GM21447 (cell line): ENCODE results near the gene KRTAP9-3.
"Not testable (repeated sequence)": the region's sequence is repeated elsewhere in the genome, so short reads cannot be mapped to it uniquely, and the experiment has no call there.

Source experiments
- ATAC-seq: cut with Tn5 transposase; IDR thresholded peaks from one replicate; pipeline ENCODE4 v1.9.1; 2021; ENCODE audit not compliant: unreplicated experiment

KRTAP9-3 gene

DNA sequence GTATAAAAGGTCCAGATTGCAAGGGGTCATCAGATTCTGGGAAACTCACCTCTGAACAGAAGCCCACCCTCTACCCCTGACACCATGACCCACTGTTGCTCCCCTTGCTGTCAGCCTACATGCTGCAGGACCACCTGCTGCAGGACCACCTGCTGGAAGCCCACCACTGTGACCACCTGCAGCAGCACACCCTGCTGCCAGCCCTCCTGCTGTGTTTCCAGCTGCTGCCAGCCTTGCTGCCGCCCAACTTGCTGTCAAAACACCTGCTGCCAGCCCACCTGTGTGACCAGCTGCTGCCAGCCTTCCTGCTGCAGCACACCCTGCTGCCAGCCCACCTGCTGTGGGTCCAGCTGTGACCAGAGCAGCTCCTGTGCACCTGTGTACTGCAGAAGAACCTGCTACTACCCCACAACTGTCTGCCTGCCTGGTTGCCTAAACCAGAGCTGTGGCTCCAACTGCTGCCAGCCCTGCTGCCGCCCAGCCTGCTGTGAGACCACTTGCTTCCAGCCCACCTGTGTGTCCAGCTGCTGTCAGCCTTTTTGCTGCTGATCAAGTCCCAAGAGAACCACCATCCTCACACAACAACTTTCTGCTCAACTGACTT lies 17.5 kb downstream of the KRTAP9-3 start, which contains the start of gene KRTAP9-4:
KRTAP9-4 (plus strand) TSS at position 51 of the 604 bp plus-strand sequence; CDS start at position 85, 34 bp downstream.
- not testable (repeated sequence) for ATAC-seq

DNA sequence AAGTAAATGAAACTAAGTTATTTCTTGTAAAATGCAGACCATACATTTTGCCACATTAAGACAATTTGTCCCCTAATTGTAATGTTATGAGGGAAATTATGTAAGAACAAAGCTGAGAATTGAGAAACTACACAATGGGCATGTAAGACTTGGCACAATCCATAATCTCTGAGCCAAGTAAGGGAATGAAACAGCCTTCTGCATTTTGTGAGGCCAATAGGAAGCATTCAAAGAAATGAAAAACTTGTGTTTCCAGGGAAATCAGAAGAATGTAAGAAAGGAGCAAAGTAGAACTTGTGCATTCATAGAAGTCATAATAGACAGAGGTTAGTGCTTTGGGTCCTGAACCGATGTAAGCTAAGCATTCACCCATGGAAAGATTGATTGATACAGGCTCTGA lies 19.0 kb downstream of the KRTAP9-3 start:
- ATAC-seq = no peak

DNA sequence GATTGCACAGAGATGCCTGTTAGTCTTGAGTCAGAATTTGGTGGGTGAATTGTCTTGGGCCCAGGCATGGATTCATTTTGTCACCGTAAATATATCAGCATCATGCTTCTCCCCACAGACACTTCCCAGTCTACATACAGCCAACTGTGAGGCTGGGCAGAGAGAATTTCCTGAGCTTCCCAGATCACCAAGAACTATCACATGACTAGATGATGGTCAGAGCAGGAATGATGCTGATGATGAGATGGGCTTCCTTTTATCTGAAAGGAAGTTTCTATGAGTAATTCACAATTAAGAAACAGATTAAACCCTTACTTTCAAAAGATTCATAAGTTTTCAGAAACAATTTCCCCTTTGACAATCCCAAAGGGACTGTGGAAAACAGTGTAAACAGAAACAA lies 22.6 kb downstream of the KRTAP9-3 start:
- no peak for ATAC-seq

DNA sequence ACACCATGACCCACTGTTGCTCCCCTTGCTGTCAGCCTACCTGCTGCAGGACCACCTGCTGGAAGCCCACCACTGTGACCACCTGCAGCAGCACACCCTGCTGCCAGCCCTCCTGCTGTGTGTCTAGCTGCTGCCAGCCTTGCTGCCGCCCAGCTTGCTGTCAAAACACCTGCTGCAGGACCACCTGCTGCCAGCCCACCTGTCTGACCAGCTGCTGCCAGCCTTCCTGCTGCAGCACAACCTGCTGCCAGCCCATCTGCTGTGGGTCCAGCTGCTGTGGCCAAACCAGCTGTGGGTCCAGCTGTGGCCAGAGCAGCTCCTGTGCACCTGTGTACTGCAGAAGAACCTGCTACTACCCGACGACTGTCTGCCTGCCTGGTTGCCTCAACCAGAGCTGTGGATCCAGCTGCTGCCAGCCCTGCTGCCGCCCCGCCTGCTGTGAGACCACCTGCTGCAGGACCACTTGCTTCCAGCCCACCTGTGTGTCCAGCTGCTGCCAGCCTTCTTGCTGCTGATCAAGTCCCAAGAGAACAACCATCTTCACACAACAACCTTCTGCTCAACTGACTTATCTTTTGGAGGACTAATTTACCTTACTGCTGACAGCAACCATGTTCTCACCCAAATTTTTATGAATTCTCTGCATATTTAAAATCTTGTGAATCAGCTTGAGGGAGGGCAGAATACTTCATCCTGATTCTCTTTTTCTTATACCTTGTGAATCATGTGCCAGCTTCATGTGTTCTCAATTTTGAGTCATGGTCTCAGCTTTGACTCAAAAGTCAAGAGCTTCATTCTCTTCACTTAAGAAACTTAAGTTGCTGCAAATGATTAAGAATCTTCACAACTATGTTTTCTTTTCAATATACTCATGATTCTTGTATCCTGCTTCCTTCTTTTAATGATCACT lies 23.4 kb downstream of the KRTAP9-3 start, which contains the start of gene KRTAP9-9:
KRTAP9-9 (plus strand) TSS at position 4 of the 910 bp plus-strand sequence.
- ATAC-seq = not testable (repeated sequence)

DNA sequence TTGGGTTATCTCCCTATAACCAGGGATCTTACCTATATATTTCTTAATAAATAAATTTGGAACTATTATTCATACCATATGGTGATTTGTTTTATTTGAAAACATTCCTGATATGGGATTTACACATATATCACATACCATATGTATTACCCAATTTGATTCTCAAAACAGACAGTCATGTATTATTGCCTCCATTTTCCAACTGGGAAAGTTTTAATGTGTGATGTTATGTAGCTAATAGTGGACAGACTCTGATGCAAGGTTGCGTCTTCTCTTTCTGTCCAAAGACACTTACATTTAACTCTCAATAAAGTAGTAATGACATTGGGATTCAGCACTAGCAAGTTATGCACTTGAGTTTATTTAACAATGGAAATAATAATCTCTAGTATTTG lies 24.0 kb downstream of the KRTAP9-3 start:
- no peak for ATAC-seq

DNA sequence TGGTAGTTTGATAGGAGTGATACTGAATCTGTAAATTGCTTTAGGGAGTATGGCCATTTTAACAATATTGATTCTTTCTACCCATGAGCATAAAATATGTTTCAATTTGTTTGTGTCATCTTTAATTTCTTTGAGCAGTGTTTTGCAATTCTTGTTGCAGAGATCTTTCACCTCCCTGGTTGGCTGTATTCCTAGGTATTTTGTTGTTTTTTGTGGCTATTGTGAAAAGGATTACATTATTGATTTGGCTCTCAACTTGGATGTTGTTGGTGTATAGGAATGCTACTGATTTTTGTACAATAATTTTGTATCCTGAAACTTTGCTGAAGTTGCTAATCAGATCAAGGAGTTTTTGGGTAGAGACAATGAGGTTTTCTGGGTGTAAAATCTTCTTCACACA lies 26.2 kb downstream of the KRTAP9-3 start:
- ATAC-seq = no peak

DNA sequence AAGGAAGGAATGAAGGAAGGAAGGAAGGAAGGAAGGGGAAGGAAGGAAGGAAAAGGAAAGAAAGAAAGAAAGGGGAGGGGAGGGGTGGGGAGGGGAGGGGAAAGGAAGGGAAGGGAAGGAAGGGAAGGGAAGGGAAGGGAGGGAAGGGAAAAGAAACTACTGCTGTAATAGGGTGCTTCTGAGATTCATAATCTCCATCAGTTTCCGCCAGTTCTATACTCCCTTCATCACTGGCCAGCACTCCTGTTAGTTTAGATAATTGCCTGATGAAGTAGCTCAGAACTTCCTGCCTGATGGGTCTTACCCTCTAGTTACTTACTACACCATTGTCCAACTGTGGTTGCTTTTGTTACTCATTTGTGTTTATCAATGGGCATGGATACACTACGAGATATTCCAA lies 31.0 kb downstream of the KRTAP9-3 start:
- no peak for ATAC-seq

DNA sequence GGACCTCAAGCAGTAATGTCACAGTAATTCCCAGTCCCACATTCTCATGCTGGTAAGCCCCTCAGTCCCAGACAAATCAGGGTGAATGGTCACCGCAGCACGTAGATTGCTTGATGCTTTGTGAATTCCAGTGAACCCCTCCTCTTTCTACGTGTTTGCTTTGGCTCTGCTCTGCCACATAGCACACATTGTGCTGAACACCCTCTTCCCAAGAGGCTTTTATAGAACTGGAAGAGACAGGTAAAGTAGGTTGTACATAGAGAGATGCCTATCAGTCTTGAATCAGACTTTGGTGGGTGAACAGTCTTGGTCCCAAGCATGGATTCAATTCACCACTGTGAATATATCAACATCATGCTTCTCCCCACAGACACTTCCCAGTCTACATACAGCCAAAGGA lies 32.4 kb downstream of the KRTAP9-3 start:
- ATAC-seq = no peak

DNA sequence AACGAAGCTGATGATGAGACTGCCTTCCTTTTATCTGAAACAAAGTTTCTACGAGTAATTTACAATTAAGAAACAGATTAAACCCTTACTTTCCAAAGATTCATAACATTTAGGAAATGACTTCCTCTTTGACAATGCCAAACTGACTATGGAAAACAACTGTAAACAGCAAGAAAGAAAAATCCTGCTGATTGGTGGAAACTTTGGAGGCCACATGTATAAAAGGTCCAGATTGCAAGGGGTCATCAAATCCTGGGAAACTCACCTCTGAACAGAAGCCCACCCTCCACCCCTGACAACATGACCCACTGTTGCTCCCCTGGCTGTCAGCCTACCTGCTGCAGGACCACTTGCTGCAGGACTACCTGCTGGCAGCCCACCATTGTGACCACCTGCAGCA lies 32.8 kb downstream of the KRTAP9-3 start, which contains the start of gene KRTAP9-6:
KRTAP9-6 (plus strand) TSS at position 301 of the 400 bp plus-strand sequence; CDS start at position 301, 0 bp downstream.
- ATAC-seq = no peak

DNA sequence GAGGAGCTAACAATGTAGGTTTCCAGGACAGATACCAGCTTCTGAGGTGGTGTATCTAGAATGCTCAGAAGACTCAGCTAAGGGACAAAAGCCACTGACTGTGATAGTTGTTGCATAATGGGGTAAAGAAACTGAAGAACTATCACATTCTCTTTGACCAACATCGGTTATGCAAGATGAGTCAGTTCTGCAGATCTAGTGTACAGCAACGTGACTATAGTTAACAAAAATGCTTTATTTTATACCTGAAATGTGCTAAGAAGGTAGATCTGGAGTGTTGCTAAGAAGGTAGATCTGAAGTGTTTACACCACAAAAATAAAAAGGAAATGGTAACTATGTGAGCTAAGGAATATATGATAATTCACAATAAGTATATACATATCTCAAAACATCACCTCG lies 35.5 kb downstream of the KRTAP9-3 start:
- ATAC-seq = no peak

DNA sequence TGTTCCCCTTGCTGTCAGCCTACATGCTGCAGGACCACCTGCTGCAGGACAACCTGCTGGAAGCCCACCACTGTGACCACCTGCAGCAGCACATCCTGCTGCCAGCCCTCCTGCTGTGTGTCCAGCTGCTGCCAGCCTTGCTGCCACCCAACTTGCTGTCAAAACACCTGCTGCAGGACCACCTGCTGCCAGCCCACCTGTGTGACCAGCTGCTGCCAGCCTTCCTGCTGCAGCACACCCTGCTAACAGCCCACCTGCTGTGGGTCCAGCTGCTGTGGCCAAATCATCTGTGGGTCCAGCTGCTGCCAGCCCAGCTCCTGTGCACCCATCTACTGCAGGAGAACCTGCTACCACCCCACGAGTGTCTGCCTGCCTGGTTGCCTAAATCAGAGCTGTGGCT lies 39.1 kb downstream of the KRTAP9-3 start:
- ATAC-seq = not testable (repeated sequence)

DNA sequence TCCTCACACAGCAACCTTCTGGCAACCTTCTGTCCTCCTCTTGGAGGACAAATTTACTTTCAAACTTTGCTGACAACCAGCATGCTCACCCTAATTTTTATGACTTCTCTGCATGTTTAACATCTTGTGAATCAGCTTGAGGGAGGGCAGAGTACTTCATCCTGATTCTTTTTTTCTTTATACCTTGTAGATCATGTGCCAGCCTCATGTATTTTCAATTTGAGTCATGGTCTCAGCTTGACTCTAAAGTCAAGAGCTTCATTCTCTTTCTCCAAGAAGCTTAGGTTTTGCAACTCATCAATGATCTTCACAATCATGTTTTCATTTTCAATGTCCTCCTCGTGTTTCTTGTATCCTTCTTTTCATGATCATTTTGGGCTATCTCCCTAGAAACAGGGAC lies 39.6 kb downstream of the KRTAP9-3 start:
- ATAC-seq = no peak

DNA sequence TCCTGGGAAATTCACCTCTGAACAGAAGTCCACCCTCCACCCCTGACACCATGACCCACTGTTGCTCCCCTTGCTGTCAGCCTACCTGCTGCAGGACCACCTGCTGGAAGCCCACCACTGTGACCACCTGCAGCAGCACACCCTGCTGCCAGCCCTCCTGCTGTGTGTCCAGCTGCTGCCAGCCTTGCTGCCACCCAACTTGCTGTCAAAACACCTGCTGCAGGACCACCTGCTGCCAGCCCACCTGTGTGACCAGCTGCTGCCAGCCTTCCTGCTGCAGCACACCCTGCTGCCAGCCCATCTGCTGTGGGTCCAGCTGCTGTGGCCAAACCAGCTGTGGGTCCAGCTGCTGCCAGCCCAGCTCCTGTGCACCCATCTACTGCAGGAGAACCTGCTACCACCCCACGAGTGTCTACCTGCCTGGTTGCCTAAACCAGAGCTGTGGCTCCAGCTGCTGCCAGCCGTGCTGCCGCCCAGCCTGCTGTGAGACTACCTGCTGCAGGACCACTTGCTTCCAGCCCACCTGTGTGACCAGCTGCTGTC lies 43.5 kb downstream of the KRTAP9-3 start, which contains the start of gene KRTAP9-7:
KRTAP9-7 (plus strand) TSS at position 51 of the 543 bp plus-strand sequence; CDS start at position 51, 0 bp downstream.
- not testable (repeated sequence) for ATAC-seq

DNA sequence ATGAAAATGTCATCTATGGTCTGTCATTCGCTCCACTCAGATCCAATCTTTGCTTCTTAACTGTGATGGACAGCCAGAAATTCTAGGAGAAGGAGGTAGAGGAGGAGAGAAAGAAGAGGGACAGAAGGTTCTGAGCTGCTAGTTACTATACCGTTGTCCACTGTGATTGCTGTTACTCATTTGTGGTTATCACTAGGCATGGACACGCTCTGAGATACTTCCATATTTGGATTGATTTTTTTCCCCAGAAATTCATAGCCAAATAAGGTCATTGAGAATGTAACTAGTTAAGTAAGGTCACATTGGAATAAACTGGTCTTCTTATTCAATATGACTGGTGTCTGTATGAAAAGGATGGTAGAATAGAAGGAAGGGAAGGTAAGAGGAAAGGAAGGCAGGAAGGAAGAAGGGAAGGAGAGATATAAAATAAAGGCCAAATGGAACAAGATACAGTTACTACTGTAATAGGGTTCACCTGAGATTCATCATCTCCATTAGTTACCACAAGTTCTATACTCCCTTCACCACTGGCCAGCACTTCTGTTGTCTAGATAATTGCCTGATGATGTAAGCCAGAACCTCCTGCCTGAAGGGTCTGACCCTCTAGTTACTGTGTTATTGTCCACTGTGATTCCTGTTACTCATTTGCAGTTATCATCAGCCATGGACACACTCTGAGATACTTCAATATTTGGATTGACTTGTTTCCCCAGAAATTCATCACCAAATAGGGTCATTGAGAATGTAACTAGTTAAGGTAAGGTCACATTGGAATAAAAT lies 46.1 kb downstream of the KRTAP9-3 start:
- ATAC-seq = no peak
